ENCODE measurements around the gene RNF182. TPM values are rescaled to one million over a fixed set of nuclear protein-coding genes. Genes with fewer than 3 reads are reported as not detected.

The RNF182 gene
- total and polyA plus RNA-seq, 9 donors, result 0.32 to 1.1 (median 0.59) TPM

- Histone ChIP-seq H3K27me3 (ENCODE audit: control insufficient read depth, insufficient read depth, low read length) (no peaks in the 10 kb centered on the region), H3K9me3 (replicated peaks; ENCODE audit: control insufficient read depth, low read depth, low read length) (no peaks in the 10 kb centered on the region), H3K36me3 (ENCODE audit: control insufficient read depth, insufficient read depth, low read length) (no peaks in the 10 kb centered on the region), H3K4me1 (ENCODE audit: control insufficient read depth, insufficient read depth, low read length) (no peaks in the 10 kb centered on the region), H3K4me3 (ENCODE audit: low read length) (no peak overlapping the region), H3K27ac (ENCODE audit: low read length) (no peak overlapping the region)
- DNase-seq, result no peak
- no CpG with 5 or more reads among the region's 4 CpGs for WGBS (ENCODE audit: insufficient coverage)
Measured at GRCh38 chr6:13986700-13987399, 62.1 kb downstream of the RNF182 start.

- H3K4me3 ChIP-seq (ENCODE audit: low read length), result no peak overlapping the region
- H3K36me3 ChIP-seq (ENCODE audit: control insufficient read depth, insufficient read depth, low read length), result no peaks in the 10 kb centered on the region
- DNase-seq, result no peak
- no peaks in the 10 kb centered on the region for H3K27me3 ChIP-seq (ENCODE audit: control insufficient read depth, insufficient read depth, low read length)
- H3K4me1 ChIP-seq (ENCODE audit: control insufficient read depth, insufficient read depth, low read length), result no peaks in the 10 kb centered on the region
- H3K9me3 ChIP-seq (replicated peaks; ENCODE audit: control insufficient read depth, low read depth, low read length), result no peaks in the 10 kb centered on the region
- no peak overlapping the region for H3K27ac ChIP-seq (ENCODE audit: low read length)
- WGBS (ENCODE audit: insufficient coverage), result 82% methylated on average over 6 of the region's 11 CpGs
Measured at GRCh38 chr6:13987400-13987865, 62.7 kb downstream of the RNF182 start.

GRCh38 chr6:13988049-13988738 lies 63.4 kb downstream of the RNF182 start:
- H3K27me3 ChIP-seq (ENCODE audit: control insufficient read depth, insufficient read depth, low read length), result no peaks in the 10 kb centered on the region
- no CpG with 5 or more reads among the region's 5 CpGs for WGBS (ENCODE audit: insufficient coverage)

GRCh38 chr6:13988908-13989307 lies 64.2 kb downstream of the RNF182 start:
- H3K27me3 ChIP-seq (ENCODE audit: control insufficient read depth, insufficient read depth, low read length), result no peaks in the 10 kb centered on the region
- H3K27ac ChIP-seq (ENCODE audit: low read length), result no peak overlapping the region
- no peaks in the 10 kb centered on the region for H3K9me3 ChIP-seq (replicated peaks; ENCODE audit: control insufficient read depth, low read depth, low read length)
- no peak for DNase-seq
- WGBS (ENCODE audit: insufficient coverage), result no CpG with 5 or more reads among the region's 2 CpGs
- H3K36me3 ChIP-seq (ENCODE audit: control insufficient read depth, insufficient read depth, low read length), result no peaks in the 10 kb centered on the region
- no peaks in the 10 kb centered on the region for H3K4me1 ChIP-seq (ENCODE audit: control insufficient read depth, insufficient read depth, low read length)
- H3K4me3 ChIP-seq (ENCODE audit: low read length), result no peak overlapping the region

More at GRCh38 chr6:13988049-13988738, 63.4 kb downstream of the RNF182 start:
- Histone ChIP-seq H3K27ac (ENCODE audit: low read length) (no peak overlapping the region), H3K9me3 (replicated peaks; ENCODE audit: control insufficient read depth, low read depth, low read length) (no peaks in the 10 kb centered on the region), H3K36me3 (ENCODE audit: control insufficient read depth, insufficient read depth, low read length) (no peaks in the 10 kb centered on the region), H3K4me1 (ENCODE audit: control insufficient read depth, insufficient read depth, low read length) (no peaks in the 10 kb centered on the region), H3K4me3 (ENCODE audit: low read length) (no peak overlapping the region)
- no peak for DNase-seq

- WGBS (ENCODE audit: insufficient coverage), result 60% methylated on average over 2 of the region's 7 CpGs
Measured at GRCh38 chr6:13989496-13990144, 64.9 kb downstream of the RNF182 start.

GRCh38 chr6:13990796-13991195 lies 66.0 kb downstream of the RNF182 start:
- WGBS (ENCODE audit: insufficient coverage), result no CpG with 5 or more reads among the region's 3 CpGs
- no peaks in the 10 kb centered on the region for H3K4me1 ChIP-seq (ENCODE audit: control insufficient read depth, insufficient read depth, low read length)
- no peak overlapping the region for H3K27ac ChIP-seq (ENCODE audit: low read length)
- no peaks in the 10 kb centered on the region for H3K9me3 ChIP-seq (replicated peaks; ENCODE audit: control insufficient read depth, low read depth, low read length)
- no peaks in the 10 kb centered on the region for H3K27me3 ChIP-seq (ENCODE audit: control insufficient read depth, insufficient read depth, low read length)
- no peak for DNase-seq
- H3K36me3 ChIP-seq (ENCODE audit: control insufficient read depth, insufficient read depth, low read length), result no peaks in the 10 kb centered on the region
- H3K4me3 ChIP-seq (ENCODE audit: low read length), result no peak overlapping the region

More at GRCh38 chr6:13989496-13990144, 64.9 kb downstream of the RNF182 start:
- H3K9me3 ChIP-seq (replicated peaks; ENCODE audit: control insufficient read depth, low read depth, low read length), result no peaks in the 10 kb centered on the region
- no peak overlapping the region for H3K27ac ChIP-seq (ENCODE audit: low read length)
- no peaks in the 10 kb centered on the region for H3K4me1 ChIP-seq (ENCODE audit: control insufficient read depth, insufficient read depth, low read length)
- no peak for DNase-seq
- no peaks in the 10 kb centered on the region for H3K36me3 ChIP-seq (ENCODE audit: control insufficient read depth, insufficient read depth, low read length)
- no peak overlapping the region for H3K4me3 ChIP-seq (ENCODE audit: low read length)
- H3K27me3 ChIP-seq (ENCODE audit: control insufficient read depth, insufficient read depth, low read length), result no peaks in the 10 kb centered on the region

DNA sequence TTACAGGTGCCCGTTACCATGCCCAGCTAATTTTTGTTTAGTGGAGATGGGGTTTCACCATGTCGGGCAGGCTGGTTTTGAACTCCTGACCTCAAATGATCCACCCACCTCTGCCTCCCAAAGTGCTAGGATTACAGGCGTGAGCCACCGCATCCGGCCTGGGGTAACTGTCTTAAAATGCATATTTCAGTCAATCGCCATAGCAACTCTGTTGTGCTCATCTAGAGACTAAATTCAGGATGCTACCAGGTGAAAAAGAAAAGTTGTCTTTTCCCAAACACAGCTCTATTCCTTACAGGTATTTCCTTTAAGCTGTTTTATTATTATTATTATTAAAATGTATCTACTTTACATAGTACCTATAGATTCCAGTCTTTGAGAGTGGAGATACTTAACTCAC lies 66.6 kb downstream of the RNF182 start:
- 76% methylated on average over 6 of the region's 6 CpGs for WGBS (ENCODE audit: insufficient coverage)
- no peaks in the 10 kb centered on the region for H3K27me3 ChIP-seq (ENCODE audit: control insufficient read depth, insufficient read depth, low read length)
- H3K36me3 ChIP-seq (ENCODE audit: control insufficient read depth, insufficient read depth, low read length), result no peaks in the 10 kb centered on the region
- H3K4me1 ChIP-seq (ENCODE audit: control insufficient read depth, insufficient read depth, low read length), result no peaks in the 10 kb centered on the region
- H3K4me3 ChIP-seq (ENCODE audit: low read length), result no peak overlapping the region
- no peaks in the 10 kb centered on the region for H3K9me3 ChIP-seq (replicated peaks; ENCODE audit: control insufficient read depth, low read depth, low read length)
- no peak overlapping the region for H3K27ac ChIP-seq (ENCODE audit: low read length)
- no peak for DNase-seq

DNA sequence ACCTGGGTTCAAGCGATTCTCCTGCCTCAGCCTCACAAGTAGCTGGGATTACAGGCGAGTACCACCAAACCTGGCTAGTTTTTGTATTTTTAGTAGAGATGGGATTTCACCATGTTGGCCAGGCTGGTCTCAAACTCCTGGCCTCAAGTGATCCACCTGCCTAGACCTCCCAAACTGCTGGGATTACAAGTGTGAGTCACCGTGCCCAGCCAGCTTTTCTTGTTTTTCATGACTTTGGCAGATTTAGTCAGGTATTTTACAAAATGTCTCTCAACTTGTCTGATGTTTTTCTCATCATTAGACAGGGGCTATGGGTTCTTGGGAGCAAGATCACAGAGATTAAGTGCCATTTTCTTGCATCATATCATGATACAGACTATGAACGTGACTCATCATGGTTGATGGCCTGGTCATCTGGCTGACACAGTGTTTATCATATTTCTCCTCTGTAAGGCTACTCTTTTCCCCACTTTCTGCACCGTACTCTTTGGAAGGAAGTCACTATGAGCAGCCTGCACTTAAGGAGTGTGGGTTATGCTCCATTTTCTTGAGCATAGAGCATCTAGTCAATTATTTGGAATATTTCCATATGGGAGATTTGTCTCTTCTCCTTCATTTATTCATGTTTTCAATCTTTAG lies 67.8 kb downstream of the RNF182 start:
- no peak for DNase-seq
- WGBS (ENCODE audit: insufficient coverage), result 100% methylated on average over 1 of the region's 5 CpGs
- Histone ChIP-seq H3K27ac (ENCODE audit: low read length) (no peak overlapping the region), H3K4me1 (ENCODE audit: control insufficient read depth, insufficient read depth, low read length) (no peaks in the 10 kb centered on the region), H3K27me3 (ENCODE audit: control insufficient read depth, insufficient read depth, low read length) (no peaks in the 10 kb centered on the region), H3K36me3 (ENCODE audit: control insufficient read depth, insufficient read depth, low read length) (no peaks in the 10 kb centered on the region), H3K9me3 (replicated peaks; ENCODE audit: control insufficient read depth, low read depth, low read length) (no peaks in the 10 kb centered on the region), H3K4me3 (ENCODE audit: low read length) (no peak overlapping the region)

- no peaks in the 10 kb centered on the region for H3K36me3 ChIP-seq (ENCODE audit: control insufficient read depth, insufficient read depth, low read length)
- no peak overlapping the region for H3K27ac ChIP-seq (ENCODE audit: low read length)
- no peaks in the 10 kb centered on the region for H3K27me3 ChIP-seq (ENCODE audit: control insufficient read depth, insufficient read depth, low read length)
- no peak overlapping the region for H3K4me3 ChIP-seq (ENCODE audit: low read length)
- no CpG with 5 or more reads among the region's 2 CpGs for WGBS (ENCODE audit: insufficient coverage)
- H3K9me3 ChIP-seq (replicated peaks; ENCODE audit: control insufficient read depth, low read depth, low read length), result no peaks in the 10 kb centered on the region
- no peak for DNase-seq
- H3K4me1 ChIP-seq (ENCODE audit: control insufficient read depth, insufficient read depth, low read length), result no peaks in the 10 kb centered on the region
Measured at GRCh38 chr6:13993416-13993815, 68.7 kb downstream of the RNF182 start.

GRCh38 chr6:13998356-13998755 lies 73.6 kb downstream of the RNF182 start:
- no peaks in the 10 kb centered on the region for H3K36me3 ChIP-seq (ENCODE audit: control insufficient read depth, insufficient read depth, low read length)
- 100% methylated on average over 1 of the region's 3 CpGs for WGBS (ENCODE audit: insufficient coverage)
- H3K27me3 ChIP-seq (ENCODE audit: control insufficient read depth, insufficient read depth, low read length), result no peaks in the 10 kb centered on the region
- no peaks in the 10 kb centered on the region for H3K9me3 ChIP-seq (replicated peaks; ENCODE audit: control insufficient read depth, low read depth, low read length)
- no peaks in the 10 kb centered on the region for H3K4me1 ChIP-seq (ENCODE audit: control insufficient read depth, insufficient read depth, low read length)
- no peak overlapping the region for H3K4me3 ChIP-seq (ENCODE audit: low read length)
- no peak overlapping the region for H3K27ac ChIP-seq (ENCODE audit: low read length)
- no peak for DNase-seq

Data from muscle of leg (tissue), 11 donors.